ENCODE measurements around the gene ZCCHC24.

The ZCCHC24 gene

DNA sequence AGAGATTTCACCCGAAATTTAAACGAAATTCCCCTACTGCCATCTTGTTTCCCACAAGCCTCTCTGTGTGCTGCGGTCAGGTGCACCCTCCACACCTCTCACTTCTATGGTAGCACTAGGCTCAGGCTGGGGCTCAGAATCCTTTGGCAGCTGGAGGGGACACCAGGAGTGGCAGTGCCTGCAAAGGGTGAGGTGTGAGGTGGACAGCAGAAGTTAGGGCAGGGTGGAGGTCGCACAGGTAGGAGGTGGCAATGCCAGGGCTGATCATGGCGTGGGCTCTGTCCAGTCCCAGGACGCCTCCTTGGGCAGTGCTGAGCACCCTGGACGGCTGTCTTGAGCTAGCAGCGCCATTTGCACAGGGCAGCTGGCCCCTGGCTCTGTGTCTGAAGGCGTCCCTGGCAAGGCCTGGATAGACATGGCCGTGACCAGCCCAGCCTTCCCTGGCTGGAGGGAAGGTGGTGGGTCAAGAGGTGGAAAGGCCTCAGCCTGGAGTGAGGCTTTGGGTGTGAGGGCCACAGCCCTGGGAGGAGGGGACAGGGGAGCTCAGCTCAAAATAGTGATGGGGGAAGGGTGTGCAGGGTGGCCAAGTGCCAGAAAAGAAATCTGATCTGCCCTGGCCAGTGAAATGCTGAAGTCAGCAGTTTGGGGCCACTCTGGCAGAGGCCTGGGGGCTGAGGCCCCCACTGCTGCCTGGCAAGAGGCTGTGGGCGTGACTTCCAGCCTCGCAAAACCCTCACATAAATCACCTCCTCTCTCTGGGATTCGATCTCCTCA lies 40.0 kb downstream of the ZCCHC24 start:
- H3K9ac ChIP-seq (ENCODE audit: insufficient read length, low read depth), result peak overlapping the region; percentile 47
- TF ChIP-seq ZNF274 (IDR thresholded peaks at IDR 0.05; ENCODE audit: low read depth, low read length) (no peak), YY1 (IDR thresholded peaks at IDR 0.05; ENCODE audit: insufficient read depth, insufficient read length) (no peak), SUZ12 (IDR thresholded peaks at IDR 0.05; ENCODE audit: extremely low read depth, insufficient read depth, insufficient read length) (no peak)
- H3K36me3 ChIP-seq (ENCODE audit: insufficient read depth, insufficient read length, low read length), result no peaks in the 10 kb centered on the region
- H3K9me3 ChIP-seq (ENCODE audit: insufficient read depth, low read length), result no peaks in the 10 kb centered on the region
- no peak for DNase-seq (ENCODE audit: low read depth, low spot score)
- peaks cover 25% of the 10 kb centered on the region for H3K4me1 ChIP-seq (ENCODE audit: insufficient read depth, insufficient read length)
- no peaks in the 10 kb centered on the region for H3K27me3 ChIP-seq (ENCODE audit: insufficient read depth, insufficient read length)
- no peak overlapping the region for H3K4me3 ChIP-seq (ENCODE audit: insufficient read length, low read depth)

DNA sequence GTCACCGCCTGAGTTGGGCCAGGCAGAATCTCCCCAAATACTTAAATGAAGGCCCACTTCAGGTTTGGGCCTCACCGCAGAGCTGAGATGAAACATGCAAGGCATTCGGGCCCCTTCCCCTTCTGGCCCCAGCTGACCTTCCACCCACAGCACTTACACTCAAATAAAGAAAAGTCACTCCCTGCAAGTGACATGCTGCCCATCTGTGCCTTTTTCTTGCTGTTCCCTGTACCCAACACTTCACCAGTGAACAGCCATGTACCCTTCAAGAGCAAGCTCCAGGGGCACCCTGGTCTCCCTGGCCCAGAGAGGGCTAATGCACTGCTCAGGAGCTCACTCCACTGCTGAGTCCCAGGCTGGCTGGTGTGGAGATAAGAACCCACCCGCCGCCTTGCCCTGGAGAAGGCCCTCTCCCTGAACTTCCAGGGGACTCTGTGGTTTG lies 40.7 kb downstream of the ZCCHC24 start:
- Histone ChIP-seq H3K9me3 (ENCODE audit: insufficient read depth, low read length) (no peaks in the 10 kb centered on the region), H3K27me3 (ENCODE audit: insufficient read depth, insufficient read length) (no peaks in the 10 kb centered on the region), H3K36me3 (ENCODE audit: insufficient read depth, insufficient read length, low read length) (no peaks in the 10 kb centered on the region), H3K9ac (ENCODE audit: insufficient read length, low read depth) (peak overlapping the region; percentile 47), H3K4me1 (ENCODE audit: insufficient read depth, insufficient read length) (peaks cover 25% of the 10 kb centered on the region), H3K4me3 (ENCODE audit: insufficient read length, low read depth) (no peak overlapping the region)
- no peak for DNase-seq (ENCODE audit: low read depth, low spot score)
- TF ChIP-seq YY1 (IDR thresholded peaks at IDR 0.05; ENCODE audit: insufficient read depth, insufficient read length) (no peak), SUZ12 (IDR thresholded peaks at IDR 0.05; ENCODE audit: extremely low read depth, insufficient read depth, insufficient read length) (no peak)

DNA sequence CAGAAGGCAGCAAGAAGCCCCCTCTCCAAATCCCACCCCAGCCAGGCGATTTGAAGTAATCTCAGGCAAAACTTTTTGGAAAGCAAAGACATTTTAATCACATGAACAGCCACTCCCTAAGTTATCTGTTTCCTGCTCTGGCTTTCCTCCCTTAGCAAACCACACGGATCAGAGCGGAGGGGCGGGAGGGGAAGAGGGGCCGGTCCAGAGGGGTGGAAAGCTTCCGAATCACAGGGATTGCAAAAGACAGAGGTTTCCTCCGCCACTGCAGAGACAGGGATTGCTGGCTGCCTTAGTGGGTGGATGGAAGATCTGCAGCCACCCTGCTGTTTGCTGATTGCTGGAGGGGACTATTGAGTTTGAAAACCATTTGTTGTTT lies 41.2 kb downstream of the ZCCHC24 start:
- no peak overlapping the region for H3K4me3 ChIP-seq (ENCODE audit: insufficient read length, low read depth)
- H3K9ac ChIP-seq (ENCODE audit: insufficient read length, low read depth), result peak overlapping the region; percentile 56
- no peak for TF ChIP-seq SUZ12 (IDR thresholded peaks at IDR 0.05; ENCODE audit: extremely low read depth, insufficient read depth, insufficient read length)
- no peak for TF ChIP-seq ZNF274 (IDR thresholded peaks at IDR 0.05; ENCODE audit: low read depth, low read length)
- TF ChIP-seq YY1 (IDR thresholded peaks at IDR 0.05; ENCODE audit: insufficient read depth, insufficient read length), result no peak

DNA sequence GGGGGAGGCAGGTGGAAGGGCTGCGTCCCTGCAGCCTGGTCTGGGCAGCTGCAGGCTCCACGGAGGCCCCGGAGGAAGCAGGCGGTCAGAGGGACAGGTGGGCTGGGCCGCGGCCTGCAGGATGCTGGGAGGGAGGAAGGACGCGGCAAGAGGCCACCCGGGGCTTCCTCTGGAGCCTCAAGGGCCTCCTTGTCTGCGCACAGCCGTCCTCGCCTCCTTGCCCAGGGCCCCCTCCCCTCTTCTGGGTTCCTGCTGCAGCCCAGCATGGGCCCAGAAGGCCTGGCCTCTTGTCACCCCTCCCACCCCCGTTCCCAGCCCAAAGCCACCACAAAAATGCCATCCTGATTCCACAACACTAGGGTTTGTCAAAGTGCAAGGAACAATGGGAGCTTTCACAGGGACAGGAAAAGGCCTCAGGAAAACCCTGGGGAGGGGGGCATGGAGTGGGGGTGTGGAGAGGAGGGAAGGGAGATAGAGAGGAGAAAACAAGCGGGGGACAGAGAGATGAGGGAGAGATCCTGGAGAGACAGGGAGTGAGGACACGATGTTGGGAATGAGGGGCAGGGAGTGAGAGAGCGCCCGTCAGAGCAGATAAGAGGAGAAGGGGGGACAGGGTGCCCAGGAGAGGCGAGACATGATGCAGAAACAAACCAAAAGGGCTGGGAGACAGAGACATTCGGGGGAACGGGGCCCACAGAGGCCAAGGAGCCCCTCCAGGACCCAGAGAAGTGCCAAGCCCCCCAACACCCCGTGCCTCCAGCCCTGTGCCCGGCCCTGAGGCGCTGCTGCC lies 41.8 kb downstream of the ZCCHC24 start:
- H3K9me3 ChIP-seq (ENCODE audit: insufficient read depth, low read length), result no peaks in the 10 kb centered on the region
- no peaks in the 10 kb centered on the region for H3K36me3 ChIP-seq (ENCODE audit: insufficient read depth, insufficient read length, low read length)
- no peak for DNase-seq (ENCODE audit: low read depth, low spot score)
- H3K4me3 ChIP-seq (ENCODE audit: insufficient read length, low read depth), result no peak overlapping the region
- peak overlapping the region; percentile 56 for H3K9ac ChIP-seq (ENCODE audit: insufficient read length, low read depth)
- TF ChIP-seq YY1 (IDR thresholded peaks at IDR 0.05; ENCODE audit: insufficient read depth, insufficient read length), result no peak
- TF ChIP-seq ZNF274 (IDR thresholded peaks at IDR 0.05; ENCODE audit: low read depth, low read length), result no peak
- TF ChIP-seq SUZ12 (IDR thresholded peaks at IDR 0.05; ENCODE audit: extremely low read depth, insufficient read depth, insufficient read length), result no peak
- peaks cover 25% of the 10 kb centered on the region for H3K4me1 ChIP-seq (ENCODE audit: insufficient read depth, insufficient read length)
- H3K27me3 ChIP-seq (ENCODE audit: insufficient read depth, insufficient read length), result no peaks in the 10 kb centered on the region

More for the DNA sequence above, 41.2 kb downstream of the ZCCHC24 start:
- DNase-seq (ENCODE audit: low read depth, low spot score), result no peak
- H3K27me3 ChIP-seq (ENCODE audit: insufficient read depth, insufficient read length), result no peaks in the 10 kb centered on the region
- no peaks in the 10 kb centered on the region for H3K36me3 ChIP-seq (ENCODE audit: insufficient read depth, insufficient read length, low read length)
- peaks cover 25% of the 10 kb centered on the region for H3K4me1 ChIP-seq (ENCODE audit: insufficient read depth, insufficient read length)
- H3K9me3 ChIP-seq (ENCODE audit: insufficient read depth, low read length), result no peaks in the 10 kb centered on the region

DNA sequence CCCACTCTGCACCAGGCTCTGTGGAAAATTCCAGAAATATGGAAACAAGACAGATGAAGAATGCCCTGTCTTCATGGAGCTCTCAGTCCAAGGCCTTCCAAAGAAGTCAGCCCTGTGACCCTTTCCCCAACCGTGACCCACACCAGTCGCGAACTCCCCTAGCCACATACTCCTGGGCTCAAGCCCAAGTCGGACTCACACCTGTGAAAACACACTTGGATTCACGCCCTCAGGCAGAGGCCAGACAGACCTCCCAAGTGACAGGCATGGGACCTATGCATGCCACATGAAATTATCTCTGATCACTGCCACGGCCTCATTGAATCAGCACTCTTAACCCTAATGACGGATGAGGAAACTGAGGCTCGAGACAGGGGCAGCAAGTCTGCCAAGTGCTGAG lies 42.5 kb downstream of the ZCCHC24 start:
- Histone ChIP-seq H3K4me1 (ENCODE audit: insufficient read depth, insufficient read length) (peaks cover 25% of the 10 kb centered on the region), H3K36me3 (ENCODE audit: insufficient read depth, insufficient read length, low read length) (peaks cover 5% of the 10 kb centered on the region), H3K9ac (ENCODE audit: insufficient read length, low read depth) (peak overlapping the region; percentile 16), H3K9me3 (ENCODE audit: insufficient read depth, low read length) (no peaks in the 10 kb centered on the region), H3K27me3 (ENCODE audit: insufficient read depth, insufficient read length) (no peaks in the 10 kb centered on the region), H3K4me3 (ENCODE audit: insufficient read length, low read depth) (no peak overlapping the region)
- TF ChIP-seq SUZ12 (IDR thresholded peaks at IDR 0.05; ENCODE audit: extremely low read depth, insufficient read depth, insufficient read length) (no peak), YY1 (IDR thresholded peaks at IDR 0.05; ENCODE audit: insufficient read depth, insufficient read length) (no peak), ZNF274 (IDR thresholded peaks at IDR 0.05; ENCODE audit: low read depth, low read length) (no peak)
- no peak for DNase-seq (ENCODE audit: low read depth, low spot score)

DNA sequence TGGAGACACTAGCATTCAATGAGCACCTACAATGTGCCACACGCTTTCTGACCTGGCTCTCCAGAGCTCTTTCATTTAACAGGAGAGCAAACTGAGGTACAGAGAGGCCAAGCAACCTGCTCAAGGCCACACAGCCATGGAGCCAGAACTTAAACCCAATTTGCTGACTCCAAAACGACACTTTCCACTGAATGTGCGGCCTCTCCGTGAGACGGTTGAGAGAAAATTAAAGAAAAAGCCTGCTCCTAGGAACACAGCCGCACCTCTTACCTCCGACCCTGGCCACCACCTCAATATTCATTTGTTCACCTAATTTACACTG lies 42.8 kb downstream of the ZCCHC24 start:
- TF ChIP-seq YY1 (IDR thresholded peaks at IDR 0.05; ENCODE audit: insufficient read depth, insufficient read length) (no peak), SUZ12 (IDR thresholded peaks at IDR 0.05; ENCODE audit: extremely low read depth, insufficient read depth, insufficient read length) (no peak), ZNF274 (IDR thresholded peaks at IDR 0.05; ENCODE audit: low read depth, low read length) (no peak)
- no peaks in the 10 kb centered on the region for H3K9me3 ChIP-seq (ENCODE audit: insufficient read depth, low read length)
- peak overlapping the region; percentile 16 for H3K9ac ChIP-seq (ENCODE audit: insufficient read length, low read depth)
- no peaks in the 10 kb centered on the region for H3K27me3 ChIP-seq (ENCODE audit: insufficient read depth, insufficient read length)
- peaks cover 25% of the 10 kb centered on the region for H3K4me1 ChIP-seq (ENCODE audit: insufficient read depth, insufficient read length)
- no peak for DNase-seq (ENCODE audit: low read depth, low spot score)
- H3K36me3 ChIP-seq (ENCODE audit: insufficient read depth, insufficient read length, low read length), result peaks cover 8% of the 10 kb centered on the region
- no peak overlapping the region for H3K4me3 ChIP-seq (ENCODE audit: insufficient read length, low read depth)

Data from NT2/D1 (cell line).